Measurements from ENCODE around the gene CCNB3.

DNA sequence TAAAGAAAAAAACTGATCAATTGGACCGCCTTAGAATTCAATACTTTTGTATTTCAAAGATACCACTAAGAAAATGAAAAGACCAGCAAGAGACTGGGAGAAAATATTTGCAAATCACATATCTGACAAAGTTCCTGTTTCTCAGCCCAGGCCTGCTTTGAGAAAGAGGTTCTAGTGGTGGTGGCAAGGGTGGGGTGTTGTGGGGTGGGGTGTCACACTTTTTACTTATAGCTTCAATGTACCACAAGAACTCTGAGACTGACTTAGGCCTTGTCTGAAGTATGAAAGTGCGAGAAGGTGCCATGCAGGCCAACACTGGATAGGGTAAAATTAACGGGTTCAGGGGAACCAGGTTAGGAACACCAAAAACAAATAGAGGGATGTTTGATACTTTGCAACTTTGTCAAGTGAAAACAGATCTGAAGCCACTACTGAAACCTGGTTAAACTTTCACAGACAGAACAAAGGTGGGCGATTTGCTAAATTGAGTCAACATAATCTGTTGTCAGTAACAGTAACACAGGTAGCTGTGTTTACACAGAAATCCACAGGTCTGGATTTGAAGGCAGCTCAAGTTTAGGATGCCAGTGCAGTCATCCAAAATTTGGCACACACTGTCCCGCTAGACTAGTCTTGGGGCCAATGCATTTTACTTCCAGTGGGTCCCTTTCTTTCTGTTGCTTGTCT is 177.3 kb downstream of the CCNB3 start:
- TF ChIP-seq, protein P1, sequence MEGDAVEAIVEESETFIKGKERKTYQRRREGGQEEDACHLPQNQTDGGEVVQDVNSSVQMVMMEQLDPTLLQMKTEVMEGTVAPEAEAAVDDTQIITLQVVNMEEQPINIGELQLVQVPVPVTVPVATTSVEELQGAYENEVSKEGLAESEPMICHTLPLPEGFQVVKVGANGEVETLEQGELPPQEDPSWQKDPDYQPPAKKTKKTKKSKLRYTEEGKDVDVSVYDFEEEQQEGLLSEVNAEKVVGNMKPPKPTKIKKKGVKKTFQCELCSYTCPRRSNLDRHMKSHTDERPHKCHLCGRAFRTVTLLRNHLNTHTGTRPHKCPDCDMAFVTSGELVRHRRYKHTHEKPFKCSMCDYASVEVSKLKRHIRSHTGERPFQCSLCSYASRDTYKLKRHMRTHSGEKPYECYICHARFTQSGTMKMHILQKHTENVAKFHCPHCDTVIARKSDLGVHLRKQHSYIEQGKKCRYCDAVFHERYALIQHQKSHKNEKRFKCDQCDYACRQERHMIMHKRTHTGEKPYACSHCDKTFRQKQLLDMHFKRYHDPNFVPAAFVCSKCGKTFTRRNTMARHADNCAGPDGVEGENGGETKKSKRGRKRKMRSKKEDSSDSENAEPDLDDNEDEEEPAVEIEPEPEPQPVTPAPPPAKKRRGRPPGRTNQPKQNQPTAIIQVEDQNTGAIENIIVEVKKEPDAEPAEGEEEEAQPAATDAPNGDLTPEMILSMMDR (IDR thresholded peaks at IDR 0.05) = no peak
- TF ChIP-seq POLR2A (IDR thresholded peaks at IDR 0.05) = no peak

Data from heart left ventricle (tissue), 13 donors.